Sigmoid colon (tissue), 4 donors: Measurements from ENCODE around the gene SYNC.

Source experiments
- EP300 ChIP-seq, 4 donors: sonication (generic); formaldehyde crosslinking; IDR thresholded peaks; one replicate each; pipeline ENCODE4 v1.6.1; 2017; ENCODE audit warnings: antibody characterized with exemption in 4 of 4
- POLR2A ChIP-seq, 2 donors: fragments of 450-650 bp; IDR thresholded peaks; one replicate each; pipeline ENCODE4 v1.6.1; 2016; ENCODE audit warnings: antibody characterized with exemption in 2 of 2, mild to moderate bottlenecking in 2 of 2, moderate library complexity in 2 of 2
- POLR2AphosphoS5 ChIP-seq, 4 donors: sonication (generic); formaldehyde crosslinking; IDR thresholded peaks; one replicate each; pipeline ENCODE4 v1.6.1; 2017; ENCODE audit warnings: antibody characterized with exemption in 4 of 4
- TF ChIP-seq, protein P1 (sequence below), 4 experiments: fragments of 450-650 bp in 3 of 4; fragments of 200-600 bp in 1 of 4; IDR thresholded peaks; one replicate each; pipeline ENCODE4 v1.5.1; 2016 to 2019; ENCODE audit warnings: antibody characterized with exemption in 4 of 4, mild to moderate bottlenecking in 3 of 4, moderate library complexity in 2 of 4

DNA sequence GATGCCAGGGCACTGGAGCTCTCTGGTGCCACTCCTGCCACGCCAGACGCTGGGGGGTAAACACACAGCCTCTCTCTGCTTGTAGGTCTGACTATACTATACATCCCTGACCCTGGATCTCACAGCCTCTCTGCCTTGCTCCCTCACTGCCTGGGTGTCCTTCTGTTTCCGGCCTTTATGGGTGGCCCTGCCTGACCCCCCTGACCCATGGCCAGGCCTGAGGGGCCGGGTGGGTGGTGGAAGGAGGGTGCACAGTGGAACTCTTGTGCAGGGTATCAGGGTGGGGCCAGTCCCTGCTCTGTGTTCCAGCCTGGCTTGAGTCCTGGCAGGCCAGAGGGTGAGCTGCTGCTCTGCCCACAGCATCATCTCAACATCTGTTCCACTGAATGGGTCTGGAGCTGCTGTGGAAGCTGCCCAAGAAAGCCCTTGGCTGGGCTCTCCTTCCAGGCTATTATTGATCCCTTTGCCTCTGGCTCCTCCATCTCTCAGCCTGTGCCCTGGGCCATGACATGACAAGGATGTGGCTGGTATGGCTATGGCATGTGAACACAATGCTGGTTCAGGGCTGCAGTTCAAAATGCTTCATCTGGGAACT is 17.2 kb upstream of the SYNC start:
- TF ChIP-seq, protein P1, sequence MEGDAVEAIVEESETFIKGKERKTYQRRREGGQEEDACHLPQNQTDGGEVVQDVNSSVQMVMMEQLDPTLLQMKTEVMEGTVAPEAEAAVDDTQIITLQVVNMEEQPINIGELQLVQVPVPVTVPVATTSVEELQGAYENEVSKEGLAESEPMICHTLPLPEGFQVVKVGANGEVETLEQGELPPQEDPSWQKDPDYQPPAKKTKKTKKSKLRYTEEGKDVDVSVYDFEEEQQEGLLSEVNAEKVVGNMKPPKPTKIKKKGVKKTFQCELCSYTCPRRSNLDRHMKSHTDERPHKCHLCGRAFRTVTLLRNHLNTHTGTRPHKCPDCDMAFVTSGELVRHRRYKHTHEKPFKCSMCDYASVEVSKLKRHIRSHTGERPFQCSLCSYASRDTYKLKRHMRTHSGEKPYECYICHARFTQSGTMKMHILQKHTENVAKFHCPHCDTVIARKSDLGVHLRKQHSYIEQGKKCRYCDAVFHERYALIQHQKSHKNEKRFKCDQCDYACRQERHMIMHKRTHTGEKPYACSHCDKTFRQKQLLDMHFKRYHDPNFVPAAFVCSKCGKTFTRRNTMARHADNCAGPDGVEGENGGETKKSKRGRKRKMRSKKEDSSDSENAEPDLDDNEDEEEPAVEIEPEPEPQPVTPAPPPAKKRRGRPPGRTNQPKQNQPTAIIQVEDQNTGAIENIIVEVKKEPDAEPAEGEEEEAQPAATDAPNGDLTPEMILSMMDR (IDR thresholded peaks at IDR 0.05): no peak
- no peak for TF ChIP-seq POLR2A (IDR thresholded peaks at IDR 0.05)
- TF ChIP-seq EP300 (IDR thresholded peaks at IDR 0.05): no peak
- TF ChIP-seq POLR2AphosphoS5 (IDR thresholded peaks at IDR 0.05): no peak
